Activated T-cell treated with anti-CD3 and anti-CD28 coated beads, Interleukin-2, amount 50 U/mL, for 4 hours (primary cell): ENCODE data around the gene KLF16. TPM values are rescaled to one million over a fixed set of nuclear protein-coding genes. Genes with fewer than 3 reads are reported as not detected.

Source experiments
- ATAC-seq, 2 donors: fragments of 200-7000 bp; cut with Tn5 transposase; one replicate each; pipeline ENCODE4 v1.10.0; 2021
- DNase-seq: peaks from one replicate; pipeline ENCODE4 v3.0.0-alpha.2; 2020
- H3K27me3 Mint-ChIP-seq: one replicate; pipeline ENCODE4 v1.8.0; 2021; ENCODE audit warnings: low read depth, mixed read lengths
- H3K36me3 Mint-ChIP-seq: one replicate; pipeline ENCODE4 v1.8.0; 2022; ENCODE audit warnings: mixed read lengths; ENCODE audit not compliant: insufficient read depth
- H3K4me1 Mint-ChIP-seq: one replicate; pipeline ENCODE4 v1.8.0; 2021; ENCODE audit warnings: low read depth, mixed read lengths
- H3K4me3 Mint-ChIP-seq: one replicate; pipeline ENCODE4 v1.8.0; 2021; ENCODE audit warnings: mild to moderate bottlenecking, moderate library complexity, mixed read lengths
- H3K9me3 Mint-ChIP-seq: one replicate; pipeline ENCODE4 v1.8.0; 2021; ENCODE audit warnings: mixed read lengths
- total RNA-seq, 3 donors: library from RNA; stranded (reverse); gene quantifications; one replicate each; pipeline ENCODE4 v1.2.1, GENCODE V29; 2021

KLF16 gene
- 10 to 100 TPM; 64.0 to 71.0 (median 69.1) TPM for total RNA-seq

DNA sequence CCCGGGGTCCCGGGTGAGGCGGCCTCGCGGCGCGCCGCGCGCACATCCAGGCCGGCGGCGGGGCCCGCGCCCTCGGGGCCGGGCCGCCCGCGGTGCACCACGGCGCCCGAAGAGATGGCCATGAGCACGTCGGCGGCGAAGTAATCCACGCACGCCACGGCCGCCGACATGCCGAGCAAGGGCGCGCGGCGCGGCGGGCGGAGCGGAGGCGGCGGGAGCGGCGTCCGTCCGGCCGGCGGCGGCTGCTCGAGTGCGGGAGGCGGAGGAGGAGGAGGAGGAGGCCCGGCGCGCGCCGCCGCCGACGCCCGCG, at the start of gene KLF16:
Gene KLF16, minus strand, starts transcription at position 252 of the 310 bp plus-strand sequence. Its CDS starts 82 bp downstream, at position 170.
- Mint-ChIP-seq H3K9me3 (no peaks in the 10 kb centered on the region), H3K27me3 (no peaks in the 10 kb centered on the region), H3K4me3 (peak within 1 kb of the TSS; percentile 98), H3K36me3 (no peaks in the 10 kb centered on the region), H3K4me1 (peaks cover 32% of the 10 kb centered on the region)
- DNase-seq: no peak
- peak in 1 of 2 donors; percentile 6 for ATAC-seq

DNA sequence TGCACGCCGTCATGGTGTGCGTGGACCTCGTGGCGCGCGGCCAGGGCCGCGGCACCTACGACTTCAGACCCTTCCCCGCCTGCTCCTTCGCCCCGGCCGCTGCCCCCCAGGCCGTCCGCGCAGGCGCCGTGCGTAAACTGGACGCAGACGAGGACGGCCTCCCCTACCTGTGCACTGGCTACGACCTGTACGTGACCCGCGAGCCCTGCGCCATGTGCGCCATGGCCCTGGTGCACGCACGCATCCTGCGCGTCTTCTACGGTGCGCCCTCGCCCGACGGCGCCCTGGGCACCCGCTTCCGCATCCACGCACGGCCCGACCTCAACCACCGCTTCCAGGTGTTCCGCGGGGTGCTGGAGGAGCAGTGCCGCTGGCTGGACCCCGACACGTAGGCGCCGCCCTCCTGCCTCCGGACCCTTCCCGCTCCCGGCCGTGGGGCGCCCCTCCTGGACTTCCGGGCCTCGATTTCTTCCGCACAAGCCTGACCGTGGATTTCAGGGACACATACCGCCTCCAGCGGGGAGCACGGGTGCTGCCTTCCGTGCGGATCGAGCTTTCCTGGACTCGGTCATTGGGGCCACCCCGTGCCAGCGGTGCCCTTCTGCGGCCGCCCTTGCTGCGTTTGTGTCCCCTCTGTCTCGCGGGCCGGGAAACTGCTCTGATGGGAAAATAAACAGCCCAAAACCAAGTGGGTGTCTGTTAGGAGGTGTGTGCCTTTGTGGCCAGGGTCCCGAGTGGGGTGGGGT, 49.6 kb upstream of the KLF16 start:
- peaks cover 12% of the 10 kb centered on the region for H3K4me1 Mint-ChIP-seq
- ATAC-seq (no peak), DNase-seq (no peak)
- H3K4me3 Mint-ChIP-seq: no peak overlapping the region
- no peaks in the 10 kb centered on the region for H3K9me3 Mint-ChIP-seq
- H3K36me3 Mint-ChIP-seq: peaks cover under 1% of the 10 kb centered on the region
- no peaks in the 10 kb centered on the region for H3K27me3 Mint-ChIP-seq

DNA sequence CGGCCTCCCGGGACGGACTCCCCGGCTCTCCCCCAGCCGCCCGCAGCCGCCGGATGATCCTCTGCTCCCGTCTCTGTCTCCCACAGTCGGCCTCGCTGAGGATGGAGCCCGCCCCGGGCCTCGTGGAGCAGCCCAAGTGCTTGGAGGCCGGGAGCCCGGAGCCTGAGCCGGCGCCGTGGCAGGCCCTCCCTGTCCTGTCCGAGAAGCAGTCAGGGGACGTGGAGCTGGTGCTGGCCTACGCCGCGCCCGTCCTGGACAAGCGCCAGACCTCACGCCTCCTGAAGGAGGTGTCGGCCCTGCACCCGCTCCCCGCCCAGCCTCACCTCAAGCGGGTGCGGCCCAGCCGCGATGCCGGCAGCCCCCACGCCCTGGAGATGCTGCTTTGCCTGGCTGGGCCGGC, 48.6 kb upstream of the KLF16 start:
- Mint-ChIP-seq H3K36me3 (no peaks in the 10 kb centered on the region), H3K4me1 (peaks cover 12% of the 10 kb centered on the region)

DNA sequence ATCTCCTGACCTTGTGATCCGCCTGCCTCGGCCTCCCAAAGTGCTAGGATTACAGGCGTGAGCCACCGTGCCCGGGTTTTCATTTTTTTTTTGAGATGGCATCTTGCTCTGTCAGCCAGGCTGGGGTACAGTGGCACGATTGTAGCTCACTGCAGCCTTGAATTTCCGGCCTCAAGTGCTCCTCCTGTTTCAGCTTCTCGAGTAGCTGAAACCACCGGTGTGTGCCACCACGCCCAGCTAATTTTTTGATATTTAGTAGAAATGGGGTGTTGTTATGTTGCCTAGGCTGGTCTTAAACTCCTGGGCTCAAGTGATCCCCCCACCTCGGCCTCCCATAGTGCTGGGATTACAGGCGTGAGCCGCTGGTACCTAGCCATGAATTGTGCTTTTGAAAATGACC, 47.7 kb upstream of the KLF16 start:
- DNase-seq (peak; percentile 27), ATAC-seq (peak in 1 of 2 donors; percentile 59)
- no peaks in the 10 kb centered on the region for H3K36me3 Mint-ChIP-seq
- no peak overlapping the region for H3K4me3 Mint-ChIP-seq
- H3K9me3 Mint-ChIP-seq: no peaks in the 10 kb centered on the region
- H3K4me1 Mint-ChIP-seq: peaks cover 12% of the 10 kb centered on the region
- no peaks in the 10 kb centered on the region for H3K27me3 Mint-ChIP-seq

More for the DNA sequence above, 48.6 kb upstream of the KLF16 start:
- H3K27me3 Mint-ChIP-seq: no peaks in the 10 kb centered on the region
- no peaks in the 10 kb centered on the region for H3K9me3 Mint-ChIP-seq
- no peak for DNase-seq
- H3K4me3 Mint-ChIP-seq: no peak overlapping the region
- no peak for ATAC-seq

DNA sequence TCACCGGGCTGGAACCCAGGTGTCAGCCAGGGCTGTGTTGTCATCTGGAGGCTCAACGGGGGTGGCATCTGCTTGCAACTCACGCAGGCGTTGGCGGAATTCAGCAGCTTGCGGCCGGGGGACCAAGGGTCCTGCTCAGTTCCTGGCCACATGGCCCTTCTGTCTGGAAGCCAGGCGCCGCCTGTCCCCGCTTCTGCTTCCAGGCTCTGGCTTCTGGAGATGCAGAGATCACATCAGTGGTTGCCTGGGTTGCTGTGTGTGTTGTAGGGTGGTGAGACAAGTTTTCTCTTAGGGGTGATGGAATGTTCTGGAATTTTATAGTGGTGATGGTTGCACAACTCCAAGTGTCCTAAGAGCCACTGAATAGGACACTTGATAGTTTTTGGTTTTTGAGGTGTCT, 46.8 kb upstream of the KLF16 start:
- DNase-seq: no peak
- Mint-ChIP-seq H3K9me3 (no peaks in the 10 kb centered on the region), H3K36me3 (no peaks in the 10 kb centered on the region), H3K4me1 (peaks cover 16% of the 10 kb centered on the region), H3K27me3 (no peaks in the 10 kb centered on the region), H3K4me3 (no peak overlapping the region)
- no peak for ATAC-seq

DNA sequence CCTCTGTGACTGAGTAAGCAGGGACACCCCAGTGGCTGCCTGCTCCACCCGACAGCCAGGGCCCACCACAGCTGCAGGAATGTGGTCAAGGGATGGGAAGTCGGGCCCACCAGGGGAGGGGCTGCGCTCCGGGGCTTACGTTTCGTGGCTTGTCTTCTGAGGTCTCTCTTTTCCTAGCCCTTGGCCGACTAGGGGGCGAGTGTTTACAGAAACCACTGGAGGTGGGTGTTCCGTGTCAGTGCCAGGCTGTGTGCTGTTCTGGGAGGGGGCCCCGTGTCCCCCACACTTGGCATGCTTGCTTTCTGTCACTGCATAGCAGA, 46.3 kb upstream of the KLF16 start:
- H3K36me3 Mint-ChIP-seq: no peaks in the 10 kb centered on the region
- H3K4me3 Mint-ChIP-seq: no peak overlapping the region
- no peak for ATAC-seq
- H3K9me3 Mint-ChIP-seq: no peaks in the 10 kb centered on the region
- DNase-seq: no peak
- H3K4me1 Mint-ChIP-seq: peaks cover 16% of the 10 kb centered on the region
- H3K27me3 Mint-ChIP-seq: no peaks in the 10 kb centered on the region

DNA sequence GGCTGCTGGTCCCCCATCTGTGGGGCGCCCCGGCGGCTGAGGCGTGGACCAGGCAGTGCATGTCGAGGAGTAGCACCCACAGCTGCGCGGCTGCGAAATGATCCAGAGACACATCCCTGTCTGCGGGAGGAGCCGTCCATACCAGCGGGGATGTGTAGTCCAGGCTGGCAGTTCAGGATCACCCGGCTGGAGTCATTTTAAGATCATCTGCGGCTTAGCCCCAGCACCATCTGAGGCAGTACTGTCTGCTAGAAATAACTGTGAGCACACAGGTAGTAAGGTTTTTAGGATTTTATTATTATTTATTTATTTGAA, 44.9 kb upstream of the KLF16 start:
- Mint-ChIP-seq H3K4me3 (no peak overlapping the region), H3K4me1 (peaks cover 25% of the 10 kb centered on the region), H3K27me3 (no peaks in the 10 kb centered on the region), H3K9me3 (no peaks in the 10 kb centered on the region), H3K36me3 (no peaks in the 10 kb centered on the region)
- ATAC-seq: no peak
- DNase-seq: no peak

DNA sequence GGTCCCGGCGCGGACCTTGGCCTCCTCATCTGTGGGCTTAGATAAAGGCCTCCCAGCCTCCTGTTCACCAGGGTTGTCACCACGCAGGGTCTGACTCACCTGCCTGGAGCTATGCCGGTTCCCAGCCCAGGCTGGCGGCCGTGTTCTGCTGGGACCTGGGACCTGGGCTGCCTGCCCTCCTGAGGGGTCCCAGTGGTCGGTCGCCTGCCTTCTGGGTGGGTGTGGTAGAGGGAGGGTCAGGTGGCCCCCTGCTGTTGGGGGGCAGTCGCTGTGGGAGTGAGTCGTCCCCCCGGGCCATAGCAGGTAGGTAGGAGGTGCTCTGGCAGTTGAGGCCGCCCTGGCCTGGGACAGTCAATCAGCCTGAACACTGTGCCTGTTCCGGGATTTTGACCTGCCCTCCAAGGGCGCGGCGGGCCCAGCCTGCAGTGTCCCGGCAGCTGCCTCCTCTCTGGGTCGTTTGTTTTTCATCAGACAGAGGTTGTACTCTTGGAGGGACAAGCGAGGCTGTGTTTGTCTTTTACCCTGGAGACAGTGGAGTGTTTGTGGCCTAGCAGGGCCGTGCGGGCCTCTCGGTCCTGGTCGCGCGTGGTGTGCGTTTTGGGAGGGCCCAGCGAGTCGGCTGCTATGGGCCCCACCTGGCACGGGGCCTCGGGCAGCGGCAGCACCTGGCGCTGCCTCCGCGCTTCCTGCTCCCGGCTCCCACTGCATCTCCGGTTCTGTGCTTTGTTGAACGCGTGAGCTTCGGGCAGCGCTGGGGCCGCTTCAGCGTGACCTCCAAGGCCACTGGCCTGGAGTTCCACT, 44.4 kb upstream of the KLF16 start:
- no peak for DNase-seq
- Mint-ChIP-seq H3K4me3 (no peak overlapping the region), H3K27me3 (no peaks in the 10 kb centered on the region), H3K36me3 (no peaks in the 10 kb centered on the region), H3K9me3 (no peaks in the 10 kb centered on the region), H3K4me1 (peaks cover 30% of the 10 kb centered on the region)
- ATAC-seq: no peak

DNA sequence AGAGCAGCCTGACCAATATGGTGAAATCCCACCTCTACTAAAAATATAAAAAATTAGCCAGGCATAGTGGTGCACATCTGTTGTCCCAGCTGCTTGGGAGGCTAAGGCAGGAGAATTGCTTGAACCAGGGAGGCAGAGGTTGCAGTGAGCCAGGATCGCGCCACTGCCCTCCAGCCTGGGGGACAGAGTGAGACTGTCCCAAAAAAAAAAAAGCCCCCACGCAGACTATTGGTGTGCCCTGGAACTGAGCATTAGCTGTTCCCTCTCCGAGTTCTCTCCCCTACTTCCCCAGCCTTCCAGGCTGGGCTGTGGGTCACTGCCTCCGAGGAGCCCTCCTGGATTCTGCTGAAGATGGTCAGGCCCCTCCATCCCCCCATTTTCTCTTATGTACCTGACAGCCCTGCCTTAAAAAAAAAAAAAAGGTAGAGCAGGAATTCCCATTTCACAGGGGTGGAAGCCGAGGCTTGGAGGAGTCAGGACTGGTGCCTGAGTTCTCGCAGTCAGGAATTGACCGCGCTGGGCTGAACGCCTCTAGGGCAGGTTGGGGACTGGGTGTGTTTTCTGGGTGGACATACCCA, 43.7 kb upstream of the KLF16 start:
- ATAC-seq (no peak), DNase-seq (no peak)
- H3K4me1 Mint-ChIP-seq: peaks cover 31% of the 10 kb centered on the region
- H3K4me3 Mint-ChIP-seq: peak overlapping the region; percentile 52
- no peaks in the 10 kb centered on the region for H3K9me3 Mint-ChIP-seq
- H3K27me3 Mint-ChIP-seq: no peaks in the 10 kb centered on the region
- H3K36me3 Mint-ChIP-seq: no peaks in the 10 kb centered on the region

DNA sequence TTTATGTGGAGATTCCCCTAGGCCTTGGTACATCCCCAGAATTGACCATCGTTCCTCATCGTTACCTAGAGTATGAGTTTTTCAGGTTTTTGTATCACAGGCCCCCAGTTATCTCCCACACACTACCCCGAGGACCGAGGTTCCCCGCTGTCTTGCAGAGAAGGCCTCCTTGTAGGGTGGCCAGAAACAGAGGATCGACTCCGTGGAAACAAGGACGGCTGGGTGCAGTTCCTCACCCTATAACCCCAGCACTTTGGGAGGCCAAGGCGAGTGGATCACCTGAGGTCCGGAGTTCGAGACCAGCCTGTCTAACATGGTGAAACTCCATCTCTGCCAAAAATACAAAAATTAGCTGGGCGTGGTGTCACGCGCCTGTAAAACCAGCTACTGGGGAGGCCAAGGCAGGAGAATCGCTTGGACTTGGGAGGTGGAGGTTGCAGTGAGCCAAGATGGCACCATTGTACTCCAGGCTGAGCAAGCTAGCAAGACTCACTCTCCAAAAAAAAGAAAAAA, 42.5 kb upstream of the KLF16 start:
- Mint-ChIP-seq H3K27me3 (no peaks in the 10 kb centered on the region), H3K4me1 (peaks cover 31% of the 10 kb centered on the region), H3K9me3 (no peaks in the 10 kb centered on the region), H3K4me3 (peak overlapping the region; percentile 88), H3K36me3 (no peaks in the 10 kb centered on the region)
- ATAC-seq (no peak), DNase-seq (no peak)

DNA sequence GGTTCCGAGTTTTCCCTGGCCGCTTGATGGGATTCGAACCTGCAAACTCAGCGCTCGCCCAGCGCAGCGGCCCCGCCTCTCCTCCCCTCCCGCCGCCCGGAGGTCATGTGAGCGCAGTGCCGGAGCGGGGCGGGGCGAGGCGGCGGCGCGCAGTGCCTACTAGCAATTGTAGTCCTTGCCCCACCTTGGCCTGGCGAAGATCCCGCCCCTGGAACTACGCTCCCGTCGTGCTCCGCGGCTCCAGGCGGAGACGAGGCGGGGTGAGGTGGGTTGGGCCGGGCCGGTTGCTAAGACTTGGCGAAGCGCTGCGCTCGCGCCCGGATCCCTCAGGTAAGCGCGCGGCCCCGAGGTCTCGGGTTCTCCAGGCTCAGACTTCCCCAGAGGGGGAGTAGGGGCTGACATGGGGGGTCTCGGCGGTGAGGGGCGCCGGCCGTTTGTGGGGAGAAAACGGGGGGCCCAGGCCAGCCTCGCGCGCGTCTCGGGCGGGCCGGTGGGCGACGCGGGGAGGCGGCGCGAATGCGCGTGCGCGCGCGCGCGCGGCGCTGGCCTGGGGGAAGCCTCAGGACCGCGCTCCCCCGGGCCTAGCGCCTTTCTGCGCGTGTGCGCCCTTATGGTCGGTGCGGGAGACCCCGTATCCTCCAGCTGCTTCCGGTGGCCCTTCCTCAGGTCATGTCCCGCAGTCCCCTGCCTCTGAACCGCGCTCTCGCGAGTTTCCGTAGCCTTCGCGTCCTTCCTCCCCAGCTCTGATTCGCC, 41.9 kb upstream of the KLF16 start, which contains the start of the genes ADAT3 and SCAMP4:
Gene ADAT3, plus strand, starts transcription at position 290 of the 753 bp plus-strand sequence. CDS start 6,649 bp downstream, outside the sequence.
Gene SCAMP4, plus strand, starts transcription at position 290 of the 753 bp plus-strand sequence. CDS start 9,621 bp downstream, outside the sequence.
- ATAC-seq (peak; percentile 97 to 99), DNase-seq (peak; percentile 97)
- Mint-ChIP-seq H3K9me3 (no peaks in the 10 kb centered on the region), H3K36me3 (no peaks in the 10 kb centered on the region), H3K4me3 (peak within 1 kb of the TSS; percentile 88), H3K4me1 (peaks cover 30% of the 10 kb centered on the region), H3K27me3 (no peaks in the 10 kb centered on the region)

DNA sequence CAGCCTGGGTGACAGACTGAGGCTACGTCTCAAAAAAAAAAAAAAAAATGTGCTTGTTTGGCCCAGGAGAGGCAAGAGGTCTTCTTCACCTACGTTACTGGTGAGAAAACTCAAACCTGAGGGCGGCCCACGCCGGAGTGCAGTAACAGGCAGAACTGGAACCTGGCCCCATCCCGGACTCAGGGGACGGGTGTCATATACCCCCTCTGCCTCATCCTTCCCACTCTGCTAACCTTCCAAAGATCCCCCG, 41.4 kb upstream of the KLF16 start:
- ATAC-seq (no peak), DNase-seq (no peak)
- no peaks in the 10 kb centered on the region for H3K27me3 Mint-ChIP-seq
- peak overlapping the region; percentile 80 for H3K4me3 Mint-ChIP-seq
- H3K9me3 Mint-ChIP-seq: no peaks in the 10 kb centered on the region
- H3K36me3 Mint-ChIP-seq: no peaks in the 10 kb centered on the region
- H3K4me1 Mint-ChIP-seq: peaks cover 26% of the 10 kb centered on the region

DNA sequence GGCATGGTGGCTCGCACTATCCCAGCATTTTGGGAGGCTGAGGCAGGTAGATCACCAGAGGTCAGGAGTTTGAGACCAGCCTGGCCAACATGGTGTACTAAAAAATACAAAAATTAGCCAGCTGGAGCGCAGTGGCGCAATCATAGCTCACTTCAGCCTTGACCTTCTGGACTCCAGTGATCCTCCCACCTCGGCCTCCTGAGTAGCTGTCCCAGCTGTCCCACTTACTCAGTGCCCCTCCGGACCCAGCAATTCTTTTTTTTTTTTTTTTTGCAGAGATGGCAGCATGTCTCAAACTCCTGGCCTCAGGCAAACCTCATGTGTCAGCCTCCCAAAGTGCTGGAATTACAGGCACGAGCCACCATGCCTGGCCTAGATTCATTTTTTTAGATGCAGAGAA, 39.5 kb upstream of the KLF16 start:
- peaks cover 20% of the 10 kb centered on the region for H3K4me1 Mint-ChIP-seq
- DNase-seq (no peak), ATAC-seq (no peak)
- H3K27me3 Mint-ChIP-seq: no peaks in the 10 kb centered on the region
- H3K9me3 Mint-ChIP-seq: no peaks in the 10 kb centered on the region
- no peak overlapping the region for H3K4me3 Mint-ChIP-seq
- H3K36me3 Mint-ChIP-seq: no peaks in the 10 kb centered on the region

DNA sequence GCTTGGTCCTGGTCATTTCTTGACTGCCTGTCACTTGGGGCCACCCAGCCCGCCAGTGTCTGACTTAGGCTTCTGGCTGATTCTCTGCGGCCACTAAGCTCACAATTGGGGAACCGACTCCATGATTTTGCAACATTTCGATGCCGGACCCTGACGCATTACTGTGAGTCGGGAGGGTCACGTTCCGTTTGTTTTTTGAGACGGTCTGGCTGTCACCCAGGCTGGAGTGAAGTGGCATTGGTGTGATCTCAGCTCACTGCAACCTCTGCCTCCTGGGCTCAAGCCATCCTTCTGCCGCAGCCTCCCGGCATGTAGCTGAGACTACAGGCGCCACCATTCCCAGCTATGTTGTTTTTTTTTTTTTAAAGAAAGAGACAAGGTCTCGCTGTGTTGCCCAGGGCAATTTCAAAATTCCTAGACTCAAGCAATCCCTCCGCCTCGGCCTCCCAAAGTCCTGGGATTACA, 38.6 kb upstream of the KLF16 start:
- DNase-seq (no peak), ATAC-seq (no peak)
- Mint-ChIP-seq H3K9me3 (no peaks in the 10 kb centered on the region), H3K4me3 (no peak overlapping the region), H3K27me3 (no peaks in the 10 kb centered on the region), H3K4me1 (peaks cover 28% of the 10 kb centered on the region), H3K36me3 (no peaks in the 10 kb centered on the region)
